ENCODE results near the gene SETDB2.

DNA sequence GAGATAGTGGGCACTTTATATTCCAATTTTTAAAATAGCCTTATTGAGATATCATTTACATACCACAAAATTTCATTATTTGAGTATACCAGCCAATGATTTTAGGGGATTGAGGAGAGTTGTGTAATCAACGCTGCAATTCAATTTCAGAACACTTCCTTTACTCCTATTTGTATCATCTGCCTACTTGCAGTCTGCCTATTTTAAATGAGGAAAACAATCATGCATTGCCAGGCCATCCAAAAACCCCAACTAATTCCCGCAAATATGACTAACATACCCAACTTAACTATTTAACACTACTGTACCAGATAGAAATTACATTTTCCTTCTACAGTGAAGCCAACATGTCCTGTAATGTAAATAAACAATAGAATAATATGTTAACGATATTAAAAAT, 26.9 kb upstream of the SETDB2 start:
- TF ChIP-seq POLR2A (IDR thresholded peaks at IDR 0.05; ENCODE audit: low read depth, low read length) = no peak
- TF ChIP-seq, protein P1, sequence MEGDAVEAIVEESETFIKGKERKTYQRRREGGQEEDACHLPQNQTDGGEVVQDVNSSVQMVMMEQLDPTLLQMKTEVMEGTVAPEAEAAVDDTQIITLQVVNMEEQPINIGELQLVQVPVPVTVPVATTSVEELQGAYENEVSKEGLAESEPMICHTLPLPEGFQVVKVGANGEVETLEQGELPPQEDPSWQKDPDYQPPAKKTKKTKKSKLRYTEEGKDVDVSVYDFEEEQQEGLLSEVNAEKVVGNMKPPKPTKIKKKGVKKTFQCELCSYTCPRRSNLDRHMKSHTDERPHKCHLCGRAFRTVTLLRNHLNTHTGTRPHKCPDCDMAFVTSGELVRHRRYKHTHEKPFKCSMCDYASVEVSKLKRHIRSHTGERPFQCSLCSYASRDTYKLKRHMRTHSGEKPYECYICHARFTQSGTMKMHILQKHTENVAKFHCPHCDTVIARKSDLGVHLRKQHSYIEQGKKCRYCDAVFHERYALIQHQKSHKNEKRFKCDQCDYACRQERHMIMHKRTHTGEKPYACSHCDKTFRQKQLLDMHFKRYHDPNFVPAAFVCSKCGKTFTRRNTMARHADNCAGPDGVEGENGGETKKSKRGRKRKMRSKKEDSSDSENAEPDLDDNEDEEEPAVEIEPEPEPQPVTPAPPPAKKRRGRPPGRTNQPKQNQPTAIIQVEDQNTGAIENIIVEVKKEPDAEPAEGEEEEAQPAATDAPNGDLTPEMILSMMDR (IDR thresholded peaks at IDR 0.05; ENCODE audit: extremely low read depth in 1 of 2, insufficient read depth in 1 of 2, low read depth in 1 of 2, low read length in 2 of 2) = no peak
